AG10803 (cell line): ENCODE measurements around the gene GBX1.

Experiments used
- DNase-seq: peaks from one replicate; pipeline ENCODE4 v3.0.0; 2010; ENCODE audit warnings: low read depth
- H3K4me3 ChIP-seq: 2 replicates; pipeline ENCODE4 v1.5.1; 2011; ENCODE audit warnings: mild to moderate bottlenecking, low read length, control low read depth
- CTCF ChIP-seq: conservative IDR thresholded peaks from 2 replicates; pipeline ENCODE4 v1.5.1; 2011; ENCODE audit warnings: mild to moderate bottlenecking, low read length, control low read depth, inconsistent platforms

The GBX1 gene

GRCh38 chr7:151187409-151188251 is 20.1 kb upstream of the GBX1 start:
- no peak for DNase-seq
- no peak overlapping the region for H3K4me3 ChIP-seq
- TF ChIP-seq CTCF, result no peak

GRCh38 chr7:151186640-151187408 is 19.3 kb upstream of the GBX1 start, which contains the start of gene ASB10:
TSS of gene ASB10 (minus strand) at chr7:151187250. CDS start at chr7:151187130, 120 bp downstream.
- H3K4me3 ChIP-seq, result no peak within 1 kb of the TSS
- no peak for TF ChIP-seq CTCF
- DNase-seq, result no peak

GRCh38 chr7:151185762-151186639 is 18.5 kb upstream of the GBX1 start:
- TF ChIP-seq CTCF, result no peak
- no peak for DNase-seq
- no peak overlapping the region for H3K4me3 ChIP-seq

- no peak for TF ChIP-seq CTCF
- no peak for DNase-seq
- H3K4me3 ChIP-seq, result no peak overlapping the region
Measured at GRCh38 chr7:151181011-151181431, 13.5 kb upstream of the GBX1 start.

DNA sequence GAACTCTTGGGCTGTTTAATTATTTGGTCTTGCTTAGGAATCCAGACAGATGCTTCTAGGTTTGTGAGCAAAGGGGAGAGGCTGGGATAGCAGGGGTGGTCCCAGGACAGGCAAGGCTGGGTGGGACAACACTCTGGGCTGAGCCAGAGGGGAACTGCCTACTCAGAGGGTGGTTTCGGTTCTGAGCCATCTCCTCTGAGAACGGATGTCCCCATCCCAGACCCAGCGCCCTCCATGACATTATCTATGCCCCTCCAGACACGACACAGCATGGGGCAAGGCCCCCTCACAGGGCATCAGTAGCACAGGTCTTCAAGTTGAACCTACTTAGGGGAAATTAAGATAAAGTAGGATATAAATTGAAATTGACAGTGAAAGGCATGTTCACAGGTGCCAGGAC is 12.5 kb upstream of the GBX1 start:
- no peak for TF ChIP-seq CTCF
- DNase-seq, result no peak
- no peak overlapping the region for H3K4me3 ChIP-seq

- no peak overlapping the region for H3K4me3 ChIP-seq
- TF ChIP-seq CTCF, result no peak
- no peak for DNase-seq
Measured at GRCh38 chr7:151179287-151179860, 11.9 kb upstream of the GBX1 start.
